ENCODE data around the gene ZFYVE19. TPM values are rescaled to one million over a fixed set of nuclear protein-coding genes. Genes with fewer than 3 reads are reported as not detected.

Gene ZFYVE19
- total RNA-seq, 4 donors from 2014 or later, result 5.6 to 37.5 (median 15.2) TPM

DNA sequence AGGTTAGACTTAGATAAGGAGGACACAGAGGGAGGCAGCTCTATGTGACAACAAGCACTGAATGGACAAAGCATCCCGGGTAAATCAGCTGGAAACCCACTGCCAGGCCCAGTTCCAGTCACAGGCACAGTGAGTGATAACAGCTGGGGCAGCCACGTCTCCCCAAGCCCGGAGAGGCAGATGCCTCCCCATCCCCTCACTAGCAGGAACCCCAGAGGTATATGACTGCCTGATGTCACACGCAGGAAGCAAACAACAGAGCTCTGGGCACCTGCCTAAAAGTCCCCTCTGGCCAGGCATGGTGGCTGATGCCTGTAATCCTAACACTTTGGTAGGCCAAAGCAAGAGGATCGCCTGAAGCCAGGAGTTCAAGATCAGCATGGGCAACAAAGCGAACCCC is 18.9 kb upstream of the ZFYVE19 start:
- DNase-seq, result no peak
- no peak overlapping the region for H3K27ac ChIP-seq
- H3K27me3 ChIP-seq, result no peaks in the 10 kb centered on the region
- no peaks in the 10 kb centered on the region for H3K4me1 ChIP-seq
- intact Hi-C loops (cut with DNase I; ENCODE audit: low total_unique reads), result no loop called here
- H3K36me3 ChIP-seq, result no peaks in the 10 kb centered on the region
- H3K9me3 ChIP-seq, result no peaks in the 10 kb centered on the region
- H3K4me3 ChIP-seq, result no peak overlapping the region
- no peak for TF ChIP-seq POLR2A (IDR thresholded peaks at IDR 0.05)
- TF ChIP-seq, protein P1, sequence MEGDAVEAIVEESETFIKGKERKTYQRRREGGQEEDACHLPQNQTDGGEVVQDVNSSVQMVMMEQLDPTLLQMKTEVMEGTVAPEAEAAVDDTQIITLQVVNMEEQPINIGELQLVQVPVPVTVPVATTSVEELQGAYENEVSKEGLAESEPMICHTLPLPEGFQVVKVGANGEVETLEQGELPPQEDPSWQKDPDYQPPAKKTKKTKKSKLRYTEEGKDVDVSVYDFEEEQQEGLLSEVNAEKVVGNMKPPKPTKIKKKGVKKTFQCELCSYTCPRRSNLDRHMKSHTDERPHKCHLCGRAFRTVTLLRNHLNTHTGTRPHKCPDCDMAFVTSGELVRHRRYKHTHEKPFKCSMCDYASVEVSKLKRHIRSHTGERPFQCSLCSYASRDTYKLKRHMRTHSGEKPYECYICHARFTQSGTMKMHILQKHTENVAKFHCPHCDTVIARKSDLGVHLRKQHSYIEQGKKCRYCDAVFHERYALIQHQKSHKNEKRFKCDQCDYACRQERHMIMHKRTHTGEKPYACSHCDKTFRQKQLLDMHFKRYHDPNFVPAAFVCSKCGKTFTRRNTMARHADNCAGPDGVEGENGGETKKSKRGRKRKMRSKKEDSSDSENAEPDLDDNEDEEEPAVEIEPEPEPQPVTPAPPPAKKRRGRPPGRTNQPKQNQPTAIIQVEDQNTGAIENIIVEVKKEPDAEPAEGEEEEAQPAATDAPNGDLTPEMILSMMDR (IDR thresholded peaks at IDR 0.05), result no peak

DNA sequence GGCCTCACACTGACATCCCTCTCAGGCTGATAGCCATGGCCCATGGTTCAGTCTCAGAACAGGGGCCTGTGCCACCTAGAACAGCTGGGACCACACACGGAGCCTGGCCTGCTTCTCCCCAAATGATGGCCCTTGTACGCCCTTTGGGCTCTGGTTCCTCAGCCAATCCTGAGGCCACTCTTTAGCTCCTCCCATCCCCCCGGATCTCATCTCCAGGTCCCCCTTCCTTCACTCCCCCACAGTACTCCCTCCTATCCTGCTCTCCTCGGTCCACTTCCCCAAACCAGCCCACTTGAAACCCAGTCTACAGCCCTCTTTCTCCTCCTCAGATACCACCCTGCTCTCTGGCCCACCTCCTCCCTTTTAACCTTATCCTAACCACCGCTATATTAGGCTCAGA is 17.8 kb upstream of the ZFYVE19 start:
- no peak for DNase-seq
- no peak overlapping the region for H3K4me3 ChIP-seq
- H3K27ac ChIP-seq, result no peak overlapping the region
- no peaks in the 10 kb centered on the region for H3K9me3 ChIP-seq
- intact Hi-C loops (cut with DNase I; ENCODE audit: low total_unique reads), result no loop called here
- no peaks in the 10 kb centered on the region for H3K27me3 ChIP-seq
- no peaks in the 10 kb centered on the region for H3K4me1 ChIP-seq
- TF ChIP-seq, protein P1 (IDR thresholded peaks at IDR 0.05), result no peak
- TF ChIP-seq POLR2A (IDR thresholded peaks at IDR 0.05), result no peak
- no peaks in the 10 kb centered on the region for H3K36me3 ChIP-seq

DNA sequence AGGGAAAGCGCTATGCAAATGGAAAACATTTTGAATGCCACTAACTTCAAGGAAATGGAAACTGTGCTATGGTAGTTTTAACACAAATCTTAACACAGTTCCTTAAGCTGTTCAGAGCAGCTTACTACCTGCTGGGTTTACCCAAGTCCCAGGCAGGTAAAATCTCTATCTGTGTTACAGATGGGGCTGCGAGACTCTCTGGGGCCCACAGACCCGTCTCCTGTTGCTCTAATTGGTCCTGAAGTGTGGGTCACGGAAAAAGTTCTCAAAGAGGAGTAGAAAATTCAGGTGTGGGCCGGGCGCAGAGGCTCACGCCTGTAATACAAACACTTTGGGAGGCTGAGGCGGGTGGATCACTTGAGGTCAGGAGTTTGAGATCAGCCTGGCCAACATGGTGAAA is 16.9 kb upstream of the ZFYVE19 start:
- intact Hi-C loops (cut with DNase I; ENCODE audit: low total_unique reads), result no loop called here
- no peak for TF ChIP-seq POLR2A (IDR thresholded peaks at IDR 0.05)
- TF ChIP-seq, protein P1 (IDR thresholded peaks at IDR 0.05), result no peak
- H3K9me3 ChIP-seq, result no peaks in the 10 kb centered on the region
- H3K36me3 ChIP-seq, result no peaks in the 10 kb centered on the region
- H3K27me3 ChIP-seq, result no peaks in the 10 kb centered on the region
- DNase-seq, result no peak
- no peaks in the 10 kb centered on the region for H3K4me1 ChIP-seq
- H3K4me3 ChIP-seq, result no peak overlapping the region
- H3K27ac ChIP-seq, result no peak overlapping the region

DNA sequence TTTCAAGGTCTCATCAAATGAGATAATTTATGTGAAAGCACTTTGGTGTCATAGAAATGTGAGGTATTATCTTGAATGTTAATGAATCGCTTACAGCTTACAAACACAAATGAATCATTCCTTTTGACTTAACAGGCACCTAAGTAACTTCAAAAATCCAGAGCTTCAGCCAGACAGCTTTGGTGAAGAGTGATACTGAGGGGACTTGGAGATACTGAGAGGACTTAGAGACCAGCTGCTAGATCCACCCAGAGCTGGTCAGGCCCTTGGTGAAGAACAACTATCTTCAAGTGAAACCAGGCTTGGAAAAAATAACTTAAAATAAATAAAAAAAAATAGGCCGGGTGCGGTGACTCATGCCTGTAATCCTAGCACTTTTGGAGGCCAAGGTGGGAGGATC is 16.2 kb upstream of the ZFYVE19 start:
- no peak overlapping the region for H3K27ac ChIP-seq
- no peak for TF ChIP-seq POLR2A (IDR thresholded peaks at IDR 0.05)
- TF ChIP-seq, protein P1 (IDR thresholded peaks at IDR 0.05), result no peak
- intact Hi-C loops (cut with DNase I; ENCODE audit: low total_unique reads), result no loop called here
- no peaks in the 10 kb centered on the region for H3K4me1 ChIP-seq
- no peaks in the 10 kb centered on the region for H3K36me3 ChIP-seq
- no peak overlapping the region for H3K4me3 ChIP-seq
- no peaks in the 10 kb centered on the region for H3K9me3 ChIP-seq
- no peaks in the 10 kb centered on the region for H3K27me3 ChIP-seq
- no peak for DNase-seq

DNA sequence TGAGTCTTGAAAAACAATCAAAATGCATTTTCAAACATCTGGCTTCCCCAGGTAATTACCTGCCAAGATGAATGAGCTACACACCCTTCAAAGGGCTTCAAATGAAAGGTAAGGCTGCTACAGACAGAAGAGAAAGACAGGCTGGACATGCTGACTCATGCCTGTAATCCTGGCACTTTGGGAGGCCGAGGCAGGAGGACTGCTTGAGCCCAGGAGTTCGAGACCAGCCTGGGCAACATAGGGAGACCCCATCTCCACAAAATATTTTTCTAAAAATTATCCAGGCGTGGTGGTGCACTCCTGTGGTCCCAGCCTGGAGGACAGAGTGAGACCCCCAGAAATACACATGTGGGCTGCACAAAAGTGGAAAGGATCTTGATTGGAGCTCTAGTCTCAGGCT is 14.5 kb upstream of the ZFYVE19 start:
- Histone ChIP-seq H3K27me3 (no peaks in the 10 kb centered on the region), H3K9me3 (no peaks in the 10 kb centered on the region), H3K27ac (no peak overlapping the region), H3K36me3 (no peaks in the 10 kb centered on the region), H3K4me3 (no peak overlapping the region), H3K4me1 (no peaks in the 10 kb centered on the region)
- DNase-seq, result no peak
- TF ChIP-seq, protein P1 (IDR thresholded peaks at IDR 0.05), result no peak
- TF ChIP-seq POLR2A (IDR thresholded peaks at IDR 0.05), result no peak
- intact Hi-C loops (cut with DNase I; ENCODE audit: low total_unique reads), result no loop called here
